ENCODE measurements around the gene VAMP7. TPM values are rescaled to one million over a fixed set of nuclear protein-coding genes. Genes with fewer than 3 reads are reported as not detected.
"Not testable (repeated sequence)": the region's sequence is repeated elsewhere in the genome, so short reads cannot be mapped to it uniquely, and the experiment has no call there.

The VAMP7 gene
- total RNA-seq, 1 donor from 2014 or later = 21.0 TPM

DNA sequence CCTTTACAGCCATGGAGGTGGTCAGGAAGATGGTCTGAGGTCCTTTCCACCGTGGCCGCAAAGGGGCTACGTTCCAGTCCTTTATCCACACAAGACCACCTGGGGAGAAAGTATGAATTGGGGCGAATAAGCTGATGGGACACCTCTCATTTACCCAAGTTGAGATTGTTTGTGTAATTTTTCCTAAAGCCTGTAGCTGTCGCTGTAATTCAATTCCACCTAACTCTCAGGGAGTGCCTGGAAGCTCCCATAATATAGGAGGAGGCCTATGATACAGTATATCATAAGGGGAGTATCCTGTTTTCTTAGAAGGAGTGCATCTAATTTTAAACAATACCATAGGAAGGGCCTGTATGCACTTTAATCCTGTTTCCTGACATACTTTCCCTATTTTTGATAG, 90.5 kb downstream of the VAMP7 start:
- DNase-seq (ENCODE audit: missing footprints); ATAC-seq; intact Hi-C loops (cut with DNase I): not testable (repeated sequence)

DNA sequence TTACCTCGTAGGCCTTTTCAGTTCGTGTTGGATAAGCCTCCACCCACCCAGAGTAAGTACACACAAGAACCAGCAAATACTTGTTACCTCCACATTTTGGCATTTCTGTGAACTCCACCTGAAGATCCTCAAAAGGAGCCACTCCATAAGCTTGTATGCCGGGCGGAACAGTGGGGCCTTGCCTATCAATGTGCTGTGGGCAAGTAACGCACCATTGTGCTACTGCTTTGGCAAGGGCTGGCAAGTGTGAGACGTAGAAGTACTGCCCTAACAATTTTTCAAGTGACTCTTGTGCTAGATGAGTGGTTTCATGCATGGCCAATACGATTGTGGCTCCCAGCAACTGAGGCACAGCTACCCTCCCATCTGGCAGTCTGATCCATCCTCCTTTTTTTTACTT, 91.1 kb downstream of the VAMP7 start:
- intact Hi-C loops (cut with DNase I); DNase-seq (ENCODE audit: missing footprints); ATAC-seq: not testable (repeated sequence)

DNA sequence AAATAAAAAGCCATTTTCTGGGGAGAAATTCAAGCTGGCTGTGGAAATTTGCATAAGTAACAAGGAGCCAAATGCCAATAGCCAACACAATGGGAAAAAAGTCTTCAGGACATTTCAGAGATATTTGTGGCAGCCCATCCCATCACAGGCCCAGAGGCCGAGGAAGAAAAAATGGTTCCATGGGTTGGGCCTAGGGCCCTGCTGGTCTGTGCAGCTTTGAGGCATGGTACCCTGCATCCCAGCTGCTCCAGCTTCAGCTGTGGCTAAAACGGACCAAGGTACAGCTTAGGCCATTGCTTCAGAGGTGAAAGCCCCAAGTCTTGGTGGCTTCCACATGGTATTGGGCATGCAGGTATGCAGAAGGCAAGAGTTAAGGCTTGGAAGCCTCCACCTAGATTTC, 102.2 kb downstream of the VAMP7 start:
- ATAC-seq (no peak), DNase-seq (ENCODE audit: missing footprints) (no peak)
- intact Hi-C loops (cut with DNase I) = no loop called here

DNA sequence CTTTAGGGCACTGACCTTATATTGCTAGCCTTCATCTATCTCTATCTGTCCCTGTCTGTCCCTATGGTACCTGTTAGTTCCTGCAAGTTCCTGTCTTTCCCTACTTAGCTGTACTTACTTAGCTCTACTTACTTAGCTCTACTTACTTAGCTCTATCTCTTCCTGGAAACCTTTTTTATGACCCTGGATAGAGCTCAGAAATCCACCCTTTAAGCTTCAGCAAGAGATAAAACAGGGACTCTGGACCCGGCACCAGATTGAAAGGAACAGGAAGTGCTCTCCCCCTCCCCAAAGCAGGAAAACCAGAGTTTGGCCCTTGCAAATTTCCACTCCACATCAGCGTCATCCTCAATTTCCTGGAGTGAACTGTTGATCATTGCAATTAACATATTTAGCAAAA, 104.1 kb downstream of the VAMP7 start:
- ATAC-seq (no peak), DNase-seq (ENCODE audit: missing footprints) (no peak)
- intact Hi-C loops (cut with DNase I) = no loop called here

DNA sequence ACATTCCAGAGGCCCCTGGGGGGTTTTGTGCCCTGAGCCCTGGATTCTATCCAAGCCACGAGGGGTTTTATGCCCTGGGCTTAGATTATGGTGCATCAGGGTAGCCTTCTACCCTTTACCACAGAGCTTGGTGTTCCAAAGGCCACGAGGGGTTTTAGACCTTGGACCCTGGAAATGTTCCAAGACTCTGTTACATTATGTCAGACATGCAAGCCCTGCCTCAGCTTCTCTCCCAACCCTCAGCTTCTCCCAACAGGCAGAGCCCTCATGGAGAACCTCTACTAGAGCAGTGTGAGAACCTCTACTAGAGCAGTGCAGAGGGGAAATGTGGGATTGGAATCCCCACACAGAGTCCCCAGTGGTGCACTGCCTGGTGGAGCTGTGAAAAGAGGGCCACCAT, 105.8 kb downstream of the VAMP7 start:
- intact Hi-C loops (cut with DNase I); DNase-seq (ENCODE audit: missing footprints); ATAC-seq: not testable (repeated sequence)

DNA sequence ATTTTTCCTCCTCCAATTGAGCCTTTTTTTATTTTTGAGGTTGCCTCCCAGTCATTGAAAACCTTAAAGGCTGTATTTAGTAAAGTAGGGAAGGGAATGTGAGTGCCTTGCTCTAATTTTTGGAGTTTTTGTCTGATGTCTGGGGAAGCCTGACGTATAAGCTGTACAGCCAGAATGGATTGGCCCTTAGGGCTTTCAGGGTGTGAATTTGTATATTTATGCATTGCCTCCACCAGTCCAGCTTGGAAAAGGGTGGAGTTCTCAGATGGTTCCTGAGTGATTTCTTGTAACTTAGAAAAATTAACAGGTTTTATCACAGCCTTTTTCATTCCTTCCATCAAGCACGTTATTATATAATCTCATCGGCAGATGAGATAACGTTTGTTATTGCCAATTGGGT, 107.7 kb downstream of the VAMP7 start:
- DNase-seq (ENCODE audit: missing footprints) = no peak
- intact Hi-C loops (cut with DNase I) = no loop called here
- ATAC-seq = no peak

Other genes starting within 250 kb of the VAMP7 start
- gene IL9R, start 116.4 kb downstream of the VAMP7 start, total RNA-seq = not detected